GM12892 (cell line): ENCODE results near the gene OR10H4. TPM values are rescaled to one million over a fixed set of nuclear protein-coding genes. Genes with fewer than 3 reads are reported as not detected.
"Not testable (repeated sequence)": the region's sequence is repeated elsewhere in the genome, so short reads cannot be mapped to it uniquely, and the experiment has no call there.

Experiments
- DNase-seq: peaks from one replicate; pipeline ENCODE4 v3.0.0; 2011; ENCODE audit not compliant: insufficient read length
- FAIRE-seq: peaks from 2 replicates; lab custom pipeline; 2011; peaks lifted over from hg19 to GRCh38; lab: Jason Lieb, UNC
- POLR2A ChIP-seq: IDR thresholded peaks from 2 replicates; pipeline ENCODE4 v1.6.1; 2011; ENCODE audit warnings: low read depth, low read length, control low read depth
- POLR2AphosphoS5 ChIP-seq: IDR thresholded peaks from 2 replicates; pipeline ENCODE4 v1.6.1; 2011; ENCODE audit warnings: low read depth, low read length, control low read depth
- TAF1 ChIP-seq: IDR thresholded peaks from 2 replicates; pipeline ENCODE4 v1.6.1; 2011; ENCODE audit warnings: low read depth, mild to moderate bottlenecking, control low read depth, low read length, borderline replicate concordance
- polyA plus RNA-seq: library from polyadenylated mRNA; unstranded; fragments of >200 nt; gene quantifications from one replicate; pipeline ENCODE4 v1.2.1, GENCODE V29; 2012; ENCODE audit warnings: missing spikeins, inconsistent platforms; ENCODE audit not compliant: missing spikeins

OR10H4 gene, protein sequence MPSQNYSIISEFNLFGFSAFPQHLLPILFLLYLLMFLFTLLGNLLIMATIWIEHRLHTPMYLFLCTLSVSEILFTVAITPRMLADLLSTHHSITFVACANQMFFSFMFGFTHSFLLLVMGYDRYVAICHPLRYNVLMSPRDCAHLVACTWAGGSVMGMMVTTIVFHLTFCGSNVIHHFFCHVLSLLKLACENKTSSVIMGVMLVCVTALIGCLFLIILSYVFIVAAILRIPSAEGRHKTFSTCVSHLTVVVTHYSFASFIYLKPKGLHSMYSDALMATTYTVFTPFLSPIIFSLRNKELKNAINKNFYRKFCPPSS
- not detected for polyA plus RNA-seq

DNA sequence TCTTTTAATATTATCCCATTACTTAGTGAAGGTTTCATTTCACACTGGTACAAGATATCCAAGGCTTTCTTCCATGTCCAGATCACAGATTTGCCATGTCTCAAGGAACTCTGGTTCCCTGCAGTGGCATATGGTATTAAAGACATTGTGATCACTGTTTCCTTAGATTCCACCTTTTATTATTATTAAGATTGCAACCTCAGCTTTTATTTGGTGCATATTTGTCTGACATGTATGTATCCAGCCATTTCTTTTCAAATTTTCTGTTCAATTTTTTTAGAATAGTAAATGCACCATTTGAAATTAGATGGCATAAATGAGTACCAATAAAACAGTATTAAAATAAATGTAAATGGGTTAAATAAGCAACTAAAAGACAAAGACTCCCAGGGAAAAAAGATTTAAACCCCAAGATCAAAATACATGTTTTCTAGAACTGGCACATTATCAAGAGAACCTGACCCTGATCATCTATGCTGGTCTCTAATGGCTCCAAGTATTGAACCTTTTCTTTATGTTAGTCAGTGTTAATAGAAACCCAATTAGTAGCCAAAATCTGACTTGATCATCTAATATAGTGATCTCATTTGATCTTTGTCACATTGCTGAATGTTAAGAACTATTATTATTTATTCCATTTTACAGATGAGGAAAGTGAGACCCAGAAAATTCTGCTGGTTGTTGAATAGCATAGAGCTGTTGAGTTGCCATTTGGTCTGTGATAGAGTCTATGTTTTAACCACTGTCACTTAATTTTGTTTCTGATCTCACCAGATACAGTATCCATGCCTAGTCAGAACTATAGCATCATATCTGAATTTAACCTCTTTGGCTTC is at the start of gene OR10H4:
OR10H4 (plus strand) TSS at position 786 of the 836 bp plus-strand sequence; CDS start at position 786, 0 bp downstream.
- TF ChIP-seq TAF1 (no peak), POLR2A (no peak), POLR2AphosphoS5 (no peak)
- DNase-seq, result no peak
- FAIRE-seq, result no peak

DNA sequence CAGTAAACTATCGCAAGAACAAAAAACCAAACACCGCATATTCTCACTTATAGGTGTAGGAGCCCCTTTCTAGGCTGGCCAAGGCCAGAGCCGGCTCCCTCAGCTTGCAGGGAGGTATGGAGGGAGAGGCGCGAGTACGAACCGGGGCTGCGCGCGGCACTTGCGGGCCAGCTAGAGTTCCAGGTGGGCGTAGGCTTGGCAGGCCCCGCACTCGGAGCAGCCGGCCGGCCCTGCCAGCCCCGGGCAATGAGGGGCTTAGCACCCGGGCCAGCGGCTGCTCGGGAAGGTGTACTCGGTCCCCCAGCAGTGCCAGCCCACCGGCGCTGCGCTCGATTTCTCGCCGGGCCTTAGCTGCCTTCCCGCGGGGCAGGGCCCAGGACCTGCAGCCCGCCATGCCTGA is 49.2 kb upstream of the OR10H4 start:
- not testable (repeated sequence) for DNase-seq, FAIRE-seq

DNA sequence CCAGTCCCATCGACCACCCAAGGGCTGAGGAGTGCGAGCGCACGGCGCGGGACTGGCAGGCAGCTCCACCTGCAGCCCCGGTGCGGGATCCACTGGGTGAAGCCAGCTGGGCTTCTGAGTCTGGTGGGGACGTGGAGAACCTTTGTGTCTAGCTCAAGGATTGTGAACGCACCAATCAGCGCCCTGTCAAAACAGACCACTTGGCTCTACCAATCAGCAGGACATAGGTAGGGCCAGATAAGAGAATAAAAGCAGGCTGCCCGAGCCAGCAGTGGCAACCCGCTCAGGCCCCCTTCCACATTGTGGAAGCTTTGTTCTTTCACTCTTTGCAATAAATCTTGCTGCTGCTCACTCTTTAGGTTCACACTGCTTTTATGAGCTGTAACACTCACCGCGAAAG is 48.8 kb upstream of the OR10H4 start:
- not testable (repeated sequence) for FAIRE-seq, DNase-seq

DNA sequence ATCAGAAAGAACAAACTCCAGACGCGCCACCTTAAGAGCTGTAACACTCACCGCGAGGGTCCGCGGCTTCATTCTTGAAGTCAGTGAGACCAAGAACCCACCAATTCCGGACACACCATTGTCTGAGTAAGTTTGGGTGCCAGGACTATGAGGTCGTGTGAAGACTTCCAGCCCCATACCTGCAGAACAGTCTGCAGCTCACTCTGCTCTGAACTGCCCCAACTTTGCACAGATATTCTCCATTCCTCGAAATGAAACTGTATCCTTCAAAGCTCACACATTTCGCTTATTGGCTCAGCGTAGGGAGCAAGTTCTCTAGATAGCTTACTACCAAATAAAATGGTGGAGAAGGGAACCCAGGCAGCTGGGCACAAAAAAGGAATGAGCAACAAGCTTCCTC is 48.3 kb upstream of the OR10H4 start:
- FAIRE-seq (no peak), DNase-seq (no peak)
- TF ChIP-seq POLR2A, result no peak

DNA sequence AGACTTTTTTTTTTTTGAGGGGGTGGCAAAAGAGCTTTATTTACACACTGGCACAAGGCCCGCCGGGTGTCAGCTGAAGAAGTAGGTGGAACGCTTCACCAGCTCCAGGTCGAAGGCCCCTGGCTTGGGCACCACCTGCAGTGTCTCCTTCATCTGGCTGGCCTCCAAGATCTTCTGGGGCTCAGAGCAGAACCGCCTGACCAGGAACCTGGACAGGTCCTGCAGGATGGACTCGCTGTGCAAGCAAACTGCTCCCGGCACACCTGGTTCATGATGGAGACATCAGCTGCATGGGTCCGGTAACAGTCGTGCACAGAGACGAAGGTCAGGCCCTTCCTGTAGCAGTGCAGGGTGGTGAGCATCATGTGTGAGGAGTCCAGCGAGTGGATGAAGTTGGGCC is 46.6 kb upstream of the OR10H4 start:
- FAIRE-seq (no peak), DNase-seq (no peak)
- no peak for TF ChIP-seq POLR2A
- no peak for TF ChIP-seq POLR2AphosphoS5
- no peak for TF ChIP-seq TAF1

DNA sequence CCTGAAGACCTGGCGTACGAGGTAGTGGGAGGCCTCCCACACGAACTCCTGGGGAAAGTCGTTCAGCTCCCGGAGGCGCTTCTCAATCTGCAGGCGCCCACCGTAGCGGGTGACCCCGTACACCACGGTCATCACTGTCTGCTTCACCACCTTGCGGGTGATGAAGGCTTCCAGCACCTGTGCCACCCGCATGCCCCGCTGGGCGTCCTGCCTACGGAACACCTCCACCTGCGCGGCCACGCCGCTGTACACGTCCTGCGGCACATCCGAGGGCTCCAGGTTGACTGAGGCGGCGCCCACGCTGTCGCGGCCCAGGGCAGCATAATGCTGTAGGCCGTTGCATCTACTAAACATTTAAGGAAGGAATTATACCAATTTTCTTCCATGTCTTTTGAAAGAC is 45.9 kb upstream of the OR10H4 start:
- not testable (repeated sequence) for FAIRE-seq

DNA sequence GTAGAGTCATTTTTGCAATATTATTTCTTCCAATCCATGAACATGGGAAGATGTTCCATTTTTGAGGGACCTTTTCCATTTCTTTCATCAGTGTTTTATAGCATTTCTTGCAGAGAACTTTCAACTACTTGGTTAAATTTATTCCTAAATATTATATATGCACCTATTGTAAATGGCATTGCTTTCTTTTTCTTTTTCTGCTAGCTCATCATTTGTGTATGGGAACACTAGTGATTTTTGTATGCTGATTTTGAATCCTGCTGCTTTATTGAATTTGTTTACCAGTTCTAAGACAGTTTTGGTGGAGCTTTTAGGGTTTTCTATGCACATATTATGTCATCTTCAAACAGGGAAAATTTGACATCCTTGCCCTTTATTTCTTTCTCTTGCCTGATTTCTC is 43.8 kb upstream of the OR10H4 start:
- FAIRE-seq (no peak), DNase-seq (no peak)
- TF ChIP-seq POLR2A (no peak), TAF1 (no peak)

More for the DNA sequence above, 45.9 kb upstream of the OR10H4 start:
- not testable (repeated sequence) for DNase-seq

DNA sequence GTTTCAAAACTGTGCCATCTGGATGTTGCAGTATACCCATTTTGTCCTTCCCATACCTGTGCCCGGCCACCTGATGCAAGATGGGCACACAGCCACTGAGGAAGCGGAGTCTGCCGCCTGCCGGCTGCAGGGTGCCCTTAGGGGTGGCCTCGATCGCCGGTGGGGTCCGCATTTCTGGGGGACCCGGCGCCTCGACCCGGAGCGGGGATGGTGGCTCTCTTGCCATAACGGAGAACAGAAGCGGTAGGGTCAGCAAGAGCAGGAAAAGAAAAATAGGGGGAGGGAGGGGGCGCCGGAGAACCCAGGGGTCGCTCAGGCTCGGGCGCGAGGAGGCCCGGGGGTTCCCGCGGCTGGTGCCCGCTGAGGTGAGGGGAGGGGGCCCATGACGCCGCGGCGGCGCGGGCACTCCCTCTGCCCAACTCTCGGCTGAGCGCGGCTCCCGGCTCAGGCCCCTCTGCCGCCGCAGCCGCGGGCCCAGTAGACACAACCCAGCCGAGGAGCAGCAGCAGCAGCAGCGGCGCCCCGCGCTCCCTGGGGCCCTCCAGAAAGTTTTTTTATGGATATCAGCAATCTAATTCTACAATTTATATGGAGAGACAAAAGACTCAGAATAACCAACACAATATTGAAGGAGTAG is 37.1 kb upstream of the OR10H4 start:
- FAIRE-seq, result no peak
- TF ChIP-seq TAF1 (no peak), POLR2A (no peak), POLR2AphosphoS5 (no peak)
- DNase-seq, result no peak

DNA sequence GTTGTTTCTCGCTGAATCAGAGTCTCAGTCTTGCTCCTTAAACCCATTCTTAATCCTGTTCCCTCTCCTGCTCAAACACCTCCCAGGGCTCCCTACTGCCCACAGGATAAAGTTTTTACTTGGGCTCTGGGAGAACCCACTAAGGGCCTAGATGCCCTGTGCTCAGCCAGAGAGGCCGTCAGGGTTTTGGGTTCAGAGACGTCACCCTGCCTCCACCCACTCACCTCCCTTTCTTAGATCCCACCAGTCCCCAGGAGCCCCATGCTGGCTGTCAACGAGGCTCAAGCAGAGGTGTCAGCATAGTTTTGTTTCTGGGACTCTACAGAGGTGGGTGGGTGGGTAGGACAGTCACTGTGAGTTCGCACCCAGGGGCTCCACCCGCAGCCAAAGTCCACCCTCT is 35.4 kb upstream of the OR10H4 start:
- no peak for FAIRE-seq
- TF ChIP-seq POLR2AphosphoS5 (no peak), TAF1 (no peak), POLR2A (no peak)

DNA sequence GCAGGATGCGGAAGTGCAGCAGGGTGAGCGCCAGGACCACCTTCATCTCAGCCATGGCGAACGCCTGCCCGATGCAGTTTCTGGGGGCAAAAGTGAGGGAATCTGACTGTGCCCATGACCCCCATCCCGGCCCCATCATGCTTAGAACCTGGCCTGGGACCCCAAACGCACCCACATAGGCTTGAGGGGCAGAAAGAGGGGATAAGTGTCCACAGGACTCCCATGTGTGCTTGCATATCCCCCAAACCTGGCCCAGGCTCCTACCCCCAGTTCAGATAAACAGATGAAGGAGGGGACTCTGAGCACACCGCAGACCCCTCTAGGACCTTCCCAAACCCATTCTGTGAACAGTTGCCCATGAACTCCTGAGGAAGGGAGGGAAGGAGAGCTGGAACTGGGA is 35.0 kb upstream of the OR10H4 start:
- no peak for TF ChIP-seq TAF1
- no peak for TF ChIP-seq POLR2AphosphoS5
- TF ChIP-seq POLR2A, result no peak
- FAIRE-seq (no peak), DNase-seq (no peak)

More for the DNA sequence above, 35.4 kb upstream of the OR10H4 start:
- DNase-seq, result no peak

DNA sequence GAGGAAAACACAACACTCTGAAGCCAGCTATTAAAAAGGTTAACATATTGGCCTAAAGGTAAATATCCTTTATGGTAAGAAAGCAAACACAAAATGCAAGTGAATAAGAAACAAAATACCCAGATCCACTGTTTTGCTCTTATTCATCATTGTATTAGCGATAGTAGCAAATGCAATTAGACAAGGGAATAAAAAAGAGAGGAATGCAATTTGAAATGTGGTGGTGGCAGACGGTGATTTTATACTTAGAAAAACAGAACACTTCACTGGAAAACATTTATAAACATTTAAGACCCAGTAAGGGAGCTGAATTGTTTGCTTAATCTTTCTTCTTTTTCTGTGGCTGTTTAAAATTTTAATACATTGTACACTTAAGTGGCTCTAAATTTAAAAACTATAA is 33.7 kb upstream of the OR10H4 start:
- DNase-seq (no peak), FAIRE-seq (no peak)
- TF ChIP-seq POLR2AphosphoS5 (no peak), POLR2A (no peak), TAF1 (no peak)

DNA sequence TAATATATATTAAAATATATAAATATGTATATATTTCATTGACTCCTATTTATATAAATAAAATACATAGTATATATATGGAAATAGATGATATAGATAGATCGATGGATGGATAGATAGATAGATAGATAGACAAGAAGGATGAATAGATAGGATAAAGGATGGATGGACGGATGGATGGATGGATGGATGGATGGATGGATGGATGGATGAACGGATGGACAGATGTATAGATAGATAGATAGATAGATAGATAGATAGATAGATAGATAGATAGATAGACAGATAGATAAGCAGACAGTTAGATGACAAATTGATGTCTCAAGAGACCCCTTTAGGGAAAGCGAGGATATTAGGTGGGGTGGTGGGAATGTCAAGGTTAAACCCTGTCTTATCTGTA is 29.6 kb upstream of the OR10H4 start:
- FAIRE-seq (no peak), DNase-seq (no peak)
- TF ChIP-seq TAF1 (no peak), POLR2AphosphoS5 (no peak), POLR2A (no peak)
